Loucy (cell line): ENCODE results near the gene PCIF1.

Experiments used
- CTCF ChIP-seq: fragments of 200-600 bp; sonication (generic); conservative IDR thresholded peaks from 2 replicates; pipeline ENCODE4 v1.5.1; 2014; ENCODE audit warnings: mild to moderate bottlenecking, antibody characterized with exemption, low read length
- EZH2phosphoT487 ChIP-seq: fragments of 200-600 bp; IDR thresholded peaks from 2 replicates; pipeline ENCODE4 v1.6.1; 2018; ENCODE audit warnings: antibody characterized with exemption, mild to moderate bottlenecking, moderate library complexity, borderline replicate concordance

- TF ChIP-seq EZH2phosphoT487 (no peak), CTCF (no peak)
Measured at GRCh38 chr20:45949542-45950329, 15.3 kb downstream of the PCIF1 start.
